Measurements from ENCODE around the gene CLCNKB. TPM values are rescaled to one million over a fixed set of nuclear protein-coding genes. Genes with fewer than 3 reads are reported as not detected.

The CLCNKB gene
- total RNA-seq, 1 donor from 2014 or later: 0.59 TPM

GRCh38 chr1:16067127-16067768 is 23.7 kb downstream of the CLCNKB start:
- no peaks in the 10 kb centered on the region for H3K36me3 Mint-ChIP-seq (ENCODE audit: low read depth, unreplicated experiment)
- DNase-seq (ENCODE audit: low spot score): no peak

GRCh38 chr1:16067933-16068332 is 24.4 kb downstream of the CLCNKB start:
- Mint-ChIP-seq H3K27ac (ENCODE audit: unreplicated experiment) (no peak overlapping the region), H3K27me3 (ENCODE audit: unreplicated experiment) (peaks cover 23% of the 10 kb centered on the region), H3K4me3 (ENCODE audit: unreplicated experiment) (no peak overlapping the region), H3K9me3 (ENCODE audit: unreplicated experiment) (no peaks in the 10 kb centered on the region), H3K36me3 (ENCODE audit: low read depth, unreplicated experiment) (no peaks in the 10 kb centered on the region), H3K4me1 (ENCODE audit: unreplicated experiment) (peaks cover 23% of the 10 kb centered on the region)
- no peak for TF ChIP-seq CTCF (IDR thresholded peaks at IDR 0.05; ENCODE audit: unreplicated experiment)
- no peak for DNase-seq (ENCODE audit: low spot score)

More at GRCh38 chr1:16067127-16067768, 23.7 kb downstream of the CLCNKB start:
- TF ChIP-seq CTCF (IDR thresholded peaks at IDR 0.05; ENCODE audit: unreplicated experiment): no peak
- no peak overlapping the region for H3K4me3 Mint-ChIP-seq (ENCODE audit: unreplicated experiment)
- peaks cover 23% of the 10 kb centered on the region for H3K4me1 Mint-ChIP-seq (ENCODE audit: unreplicated experiment)
- no peaks in the 10 kb centered on the region for H3K9me3 Mint-ChIP-seq (ENCODE audit: unreplicated experiment)
- H3K27ac Mint-ChIP-seq (ENCODE audit: unreplicated experiment): no peak overlapping the region
- peaks cover 23% of the 10 kb centered on the region for H3K27me3 Mint-ChIP-seq (ENCODE audit: unreplicated experiment)

GRCh38 chr1:16068356-16069270 is 25.0 kb downstream of the CLCNKB start:
- no peak overlapping the region for H3K4me3 Mint-ChIP-seq (ENCODE audit: unreplicated experiment)
- no peaks in the 10 kb centered on the region for H3K9me3 Mint-ChIP-seq (ENCODE audit: unreplicated experiment)
- H3K27ac Mint-ChIP-seq (ENCODE audit: unreplicated experiment): no peak overlapping the region
- H3K36me3 Mint-ChIP-seq (ENCODE audit: low read depth, unreplicated experiment): no peaks in the 10 kb centered on the region
- DNase-seq (ENCODE audit: low spot score): no peak
- peaks cover 19% of the 10 kb centered on the region for H3K27me3 Mint-ChIP-seq (ENCODE audit: unreplicated experiment)
- H3K4me1 Mint-ChIP-seq (ENCODE audit: unreplicated experiment): peaks cover 19% of the 10 kb centered on the region
- TF ChIP-seq CTCF (IDR thresholded peaks at IDR 0.05; ENCODE audit: unreplicated experiment): no peak

GRCh38 chr1:16070640-16071355 is 27.2 kb downstream of the CLCNKB start:
- Mint-ChIP-seq H3K4me1 (ENCODE audit: unreplicated experiment) (peaks cover 9% of the 10 kb centered on the region), H3K9me3 (ENCODE audit: unreplicated experiment) (no peaks in the 10 kb centered on the region), H3K27ac (ENCODE audit: unreplicated experiment) (no peak overlapping the region), H3K36me3 (ENCODE audit: low read depth, unreplicated experiment) (peaks cover 8% of the 10 kb centered on the region), H3K4me3 (ENCODE audit: unreplicated experiment) (no peak overlapping the region), H3K27me3 (ENCODE audit: unreplicated experiment) (peaks cover 24% of the 10 kb centered on the region)
- no peak for TF ChIP-seq CTCF (IDR thresholded peaks at IDR 0.05; ENCODE audit: unreplicated experiment)
- DNase-seq (ENCODE audit: low spot score): no peak

All from endothelial cell (in vitro differentiated cells).